ENCODE measurements around the gene ACTA1. TPM values are rescaled to one million over a fixed set of nuclear protein-coding genes. Genes with fewer than 3 reads are reported as not detected.

The ACTA1 gene
- total and polyA plus RNA-seq, 2 donors (not counting 3 experiments of a cell fraction or from before 2014, with no cell fraction given), result 0.22 to 0.33 TPM

GRCh38 chr1:229448354-229448753, 14.5 kb upstream of the ACTA1 start:
- dilution Hi-C loops (cut with MboI; ENCODE audit: extremely low pct_ligation_motif_present, low sequenced_read_pairs) (no loop called here), intact Hi-C loops (cut with micrococcal nuclease) (no loop called here)
- no peak overlapping the region for H2AFZ ChIP-seq (ENCODE audit: low read depth, low read length)
- H3K9ac ChIP-seq (replicated peaks; ENCODE audit: extremely low read depth, insufficient read depth, low read length), result no peak overlapping the region
- no peaks in the 10 kb centered on the region for H3K79me2 ChIP-seq (ENCODE audit: control insufficient read depth, insufficient read depth, low read length)
- H3K4me3 ChIP-seq (replicated peaks in 1 of 3; ENCODE audit: insufficient read depth in 1 of 3, low read depth in 1 of 3, low read length in 3 of 3), result no peak overlapping the region
- no TSS peak for BruUV-seq (replicated peaks)
- no peaks in the 10 kb centered on the region for H3K27me3 ChIP-seq (ENCODE audit: control insufficient read depth in 2 of 2, insufficient read depth in 2 of 2, low read length in 2 of 2)
- DNase-seq (ENCODE audit: low read depth, low spot score) (no peak), FAIRE-seq (no peak)
- no peaks in the 10 kb centered on the region for H3K9me1 ChIP-seq (replicated peaks; ENCODE audit: control insufficient read depth, extremely low read depth, insufficient read depth, low read length)
- H3K27ac ChIP-seq (ENCODE audit: insufficient read depth, low read depth, low read length), result no peak overlapping the region
- no peaks in the 10 kb centered on the region for H4K20me1 ChIP-seq (replicated peaks; ENCODE audit: control insufficient read depth, extremely low read depth, insufficient read depth, low read length)
- POLR2A ChIA-PET, result no interaction called here
- H3K4me1 ChIP-seq (ENCODE audit: control insufficient read depth, extremely low read depth, insufficient read depth, low read length), result no peaks in the 10 kb centered on the region
- CTCF ChIA-PET, result no interaction called here
- no peaks in the 10 kb centered on the region for H3K9me3 ChIP-seq (replicated peaks; ENCODE audit: control insufficient read depth, insufficient read depth, low read length)
- TF ChIP-seq, protein P1, sequence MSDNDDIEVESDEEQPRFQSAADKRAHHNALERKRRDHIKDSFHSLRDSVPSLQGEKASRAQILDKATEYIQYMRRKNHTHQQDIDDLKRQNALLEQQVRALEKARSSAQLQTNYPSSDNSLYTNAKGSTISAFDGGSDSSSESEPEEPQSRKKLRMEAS (IDR thresholded peaks at IDR 0.05; ENCODE audit: insufficient read depth, insufficient read length), result no peak
- TF ChIP-seq JUN (IDR thresholded peaks at IDR 0.05; ENCODE audit: borderline replicate concordance, insufficient read depth, insufficient read length, low read depth), result no peak
- no peak for TF ChIP-seq GATA2 (IDR thresholded peaks at IDR 0.05; ENCODE audit: insufficient read depth, insufficient read length, low read depth, low read length)
- TF ChIP-seq POLR2AphosphoS5 (IDR thresholded peaks at IDR 0.05; ENCODE audit: insufficient read depth, low read depth, low read length), result no peak
- no peak for TF ChIP-seq MYC (IDR thresholded peaks at IDR 0.05; ENCODE audit: low read depth, low read length)
- no peak for TF ChIP-seq POLR2A (IDR thresholded peaks at IDR 0.05; ENCODE audit: low read depth, low read length)
- TF ChIP-seq, protein P2, sequence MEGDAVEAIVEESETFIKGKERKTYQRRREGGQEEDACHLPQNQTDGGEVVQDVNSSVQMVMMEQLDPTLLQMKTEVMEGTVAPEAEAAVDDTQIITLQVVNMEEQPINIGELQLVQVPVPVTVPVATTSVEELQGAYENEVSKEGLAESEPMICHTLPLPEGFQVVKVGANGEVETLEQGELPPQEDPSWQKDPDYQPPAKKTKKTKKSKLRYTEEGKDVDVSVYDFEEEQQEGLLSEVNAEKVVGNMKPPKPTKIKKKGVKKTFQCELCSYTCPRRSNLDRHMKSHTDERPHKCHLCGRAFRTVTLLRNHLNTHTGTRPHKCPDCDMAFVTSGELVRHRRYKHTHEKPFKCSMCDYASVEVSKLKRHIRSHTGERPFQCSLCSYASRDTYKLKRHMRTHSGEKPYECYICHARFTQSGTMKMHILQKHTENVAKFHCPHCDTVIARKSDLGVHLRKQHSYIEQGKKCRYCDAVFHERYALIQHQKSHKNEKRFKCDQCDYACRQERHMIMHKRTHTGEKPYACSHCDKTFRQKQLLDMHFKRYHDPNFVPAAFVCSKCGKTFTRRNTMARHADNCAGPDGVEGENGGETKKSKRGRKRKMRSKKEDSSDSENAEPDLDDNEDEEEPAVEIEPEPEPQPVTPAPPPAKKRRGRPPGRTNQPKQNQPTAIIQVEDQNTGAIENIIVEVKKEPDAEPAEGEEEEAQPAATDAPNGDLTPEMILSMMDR (IDR thresholded peaks at IDR 0.05; ENCODE audit: extremely low read depth in 1 of 2, insufficient read depth in 1 of 2, low read depth in 1 of 2, low read length in 2 of 2), result no peak
- TF ChIP-seq EZH2 (IDR thresholded peaks at IDR 0.05; ENCODE audit: borderline replicate concordance, low read depth, low read length, severe bottlenecking), result no peak
- TF ChIP-seq FOS (IDR thresholded peaks at IDR 0.05; ENCODE audit: borderline replicate concordance, insufficient read depth, low read length), result no peak
- no peak overlapping the region for H3K4me2 ChIP-seq (ENCODE audit: insufficient read depth, low read length)
- H3K36me3 ChIP-seq (ENCODE audit: control insufficient read depth in 2 of 2, extremely low read depth in 1 of 2, insufficient read depth in 2 of 2, low read length in 2 of 2), result peaks cover 0 to 4% of the 10 kb centered on the region in 2 experiments
